HG03571 (cell line): Measurements from ENCODE around the gene PRDM16.

Source experiments
- ATAC-seq: cut with Tn5 transposase; IDR thresholded peaks from one replicate; pipeline ENCODE4 v1.9.1; 2021; ENCODE audit not compliant: unreplicated experiment

PRDM16 gene

DNA sequence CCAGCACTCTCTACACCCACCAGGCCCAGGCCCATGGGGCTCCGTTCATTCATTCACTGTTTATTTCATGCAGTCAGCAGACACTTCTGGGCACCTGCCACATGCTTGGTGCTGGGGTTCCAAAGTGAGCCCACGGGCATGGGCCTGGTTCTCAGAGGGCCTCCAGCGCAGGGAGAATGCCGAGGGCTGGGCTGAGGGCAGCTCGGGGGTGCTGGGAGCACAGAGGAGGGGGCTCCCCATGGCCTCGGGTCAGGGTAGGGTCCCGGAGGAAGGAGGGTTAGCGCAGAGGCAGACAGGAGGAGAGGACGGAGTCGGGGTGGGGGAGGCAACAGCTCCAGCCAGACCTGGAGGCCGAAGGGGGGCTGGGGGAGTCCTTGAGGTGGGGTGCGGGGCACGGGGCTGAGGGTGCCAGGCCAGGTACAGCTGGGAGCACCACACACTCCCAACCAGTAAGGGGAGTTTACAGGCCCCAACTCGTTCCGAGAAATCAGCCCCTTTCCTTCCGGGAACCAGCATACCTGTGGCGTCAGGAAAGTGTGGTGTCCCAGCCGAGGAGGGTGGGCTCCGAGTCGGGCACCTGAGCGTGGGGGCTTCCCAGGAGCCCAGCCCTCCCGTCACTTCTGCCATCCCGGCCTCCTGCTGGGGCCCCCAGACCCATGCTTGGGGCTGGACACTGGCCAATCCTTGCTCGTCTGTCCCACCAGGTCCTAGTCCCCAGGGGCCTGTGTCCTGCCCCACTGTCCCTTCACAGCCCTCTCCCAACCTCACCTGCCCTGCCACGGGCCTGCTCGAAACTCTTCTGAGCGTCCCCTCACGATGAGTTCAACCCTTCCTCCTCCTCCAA is 396.3 kb downstream of the PRDM16 start:
- no peak for ATAC-seq

DNA sequence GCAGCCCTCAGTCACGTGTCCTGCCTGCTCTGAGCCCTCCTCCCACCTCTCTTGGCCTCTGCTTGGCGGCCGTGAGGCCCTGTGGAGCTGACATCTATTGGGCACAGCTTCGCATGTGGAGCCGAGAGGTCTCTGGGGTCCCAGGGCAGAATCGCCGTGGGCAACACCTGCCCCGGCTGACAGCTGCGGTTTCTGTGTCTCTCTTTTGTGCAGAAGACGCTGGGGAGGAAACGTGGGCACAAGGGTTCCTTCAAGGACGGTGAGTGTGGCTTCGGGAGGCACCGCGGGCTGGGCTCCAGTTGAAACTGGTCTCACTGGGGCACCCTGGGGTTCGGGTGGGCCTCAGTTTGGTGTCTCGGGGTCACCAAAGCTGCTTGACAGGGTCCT is 396.9 kb downstream of the PRDM16 start:
- no peak for ATAC-seq

- ATAC-seq, result no peak
Measured at GRCh38 chr1:3466366-3467075, 397.5 kb downstream of the PRDM16 start.

DNA sequence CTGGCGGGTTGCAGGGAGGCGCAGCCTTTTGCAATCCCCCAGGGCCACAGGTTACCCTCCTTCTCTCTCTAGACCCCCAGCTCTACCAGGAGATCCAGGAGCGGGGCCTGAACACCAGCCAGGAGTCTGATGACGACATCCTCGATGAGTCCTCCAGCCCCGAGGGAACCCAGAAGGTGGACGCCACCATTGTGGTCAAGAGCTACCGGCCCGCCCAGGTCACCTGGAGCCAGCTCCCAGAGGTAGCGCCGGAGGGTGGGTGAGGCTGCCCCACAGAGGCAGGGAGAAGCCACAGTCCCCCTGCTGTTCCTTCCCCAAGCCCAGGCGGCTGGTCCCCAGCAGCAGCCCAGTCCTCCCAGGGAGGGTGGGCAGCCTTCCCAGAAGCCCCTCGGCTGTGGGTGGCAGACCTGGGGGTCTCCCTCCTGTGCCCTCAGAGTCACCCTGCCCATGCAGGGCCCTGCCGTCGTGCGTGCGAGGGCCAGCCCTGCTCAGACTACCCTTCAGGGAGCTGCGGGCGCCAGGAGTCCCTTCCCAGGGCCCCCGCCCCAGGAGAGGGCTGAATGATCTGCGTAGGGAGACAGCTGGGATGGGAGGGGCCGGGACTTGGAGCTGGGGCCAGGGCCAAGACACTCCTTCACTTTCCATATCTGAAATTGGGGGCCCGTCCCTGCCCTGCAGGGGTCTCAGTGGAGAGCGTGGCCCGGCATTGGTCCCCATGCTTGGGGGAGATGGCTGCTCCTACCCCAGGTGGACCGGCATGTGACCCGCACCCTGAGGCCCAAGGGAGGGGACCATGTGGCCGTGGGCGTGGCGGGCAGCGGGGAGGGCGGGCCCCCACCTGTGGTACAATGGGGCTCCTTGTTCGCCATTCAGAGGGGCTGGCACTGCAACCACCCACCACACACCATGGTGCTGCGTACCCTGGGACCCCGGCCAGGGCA is 398.4 kb downstream of the PRDM16 start:
- ATAC-seq, result no peak

- no peak for ATAC-seq
Measured at GRCh38 chr1:3468236-3469103, 399.5 kb downstream of the PRDM16 start.

GRCh38 chr1:3469104-3469848 is 400.3 kb downstream of the PRDM16 start:
- no peak for ATAC-seq

DNA sequence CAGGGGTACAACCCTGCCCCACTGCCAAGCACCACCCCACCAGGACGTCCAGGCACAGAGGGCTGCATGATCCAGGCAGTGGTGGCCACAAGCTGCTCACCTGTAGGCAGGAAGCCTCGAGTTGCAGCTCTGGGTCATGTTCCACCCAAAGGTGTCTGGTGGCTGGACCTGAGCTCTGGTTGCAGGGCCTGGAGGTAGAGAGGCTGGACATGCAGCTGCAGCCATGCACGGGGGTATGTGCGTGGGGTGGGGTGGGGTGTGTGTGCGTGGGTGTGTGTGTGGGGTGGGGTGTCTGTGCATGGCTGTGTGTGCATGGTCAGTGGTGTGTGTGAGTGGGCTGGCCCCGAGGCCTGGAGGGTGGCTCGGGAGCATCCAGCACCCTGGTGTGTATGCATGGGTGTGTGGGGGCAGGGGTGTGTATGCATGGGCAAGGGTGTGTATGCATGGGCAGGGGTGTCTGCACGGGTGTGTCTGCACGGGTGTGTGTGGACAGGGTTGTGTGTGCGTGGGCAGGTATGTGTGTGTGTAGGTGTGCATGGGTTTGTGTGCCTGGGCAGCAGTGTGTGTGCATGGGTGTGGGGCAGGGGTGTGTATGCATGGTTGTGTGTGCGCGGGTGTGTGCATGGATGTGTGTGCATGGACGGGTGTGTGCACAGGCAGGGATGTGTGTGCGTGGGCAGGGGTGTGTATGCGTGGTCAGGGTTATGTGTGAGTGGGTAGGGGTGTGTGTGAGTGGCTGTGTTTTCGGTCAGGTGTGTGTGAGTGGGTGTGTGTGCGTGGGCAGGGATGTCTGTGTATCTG is 401.0 kb downstream of the PRDM16 start:
- ATAC-seq, result no peak

DNA sequence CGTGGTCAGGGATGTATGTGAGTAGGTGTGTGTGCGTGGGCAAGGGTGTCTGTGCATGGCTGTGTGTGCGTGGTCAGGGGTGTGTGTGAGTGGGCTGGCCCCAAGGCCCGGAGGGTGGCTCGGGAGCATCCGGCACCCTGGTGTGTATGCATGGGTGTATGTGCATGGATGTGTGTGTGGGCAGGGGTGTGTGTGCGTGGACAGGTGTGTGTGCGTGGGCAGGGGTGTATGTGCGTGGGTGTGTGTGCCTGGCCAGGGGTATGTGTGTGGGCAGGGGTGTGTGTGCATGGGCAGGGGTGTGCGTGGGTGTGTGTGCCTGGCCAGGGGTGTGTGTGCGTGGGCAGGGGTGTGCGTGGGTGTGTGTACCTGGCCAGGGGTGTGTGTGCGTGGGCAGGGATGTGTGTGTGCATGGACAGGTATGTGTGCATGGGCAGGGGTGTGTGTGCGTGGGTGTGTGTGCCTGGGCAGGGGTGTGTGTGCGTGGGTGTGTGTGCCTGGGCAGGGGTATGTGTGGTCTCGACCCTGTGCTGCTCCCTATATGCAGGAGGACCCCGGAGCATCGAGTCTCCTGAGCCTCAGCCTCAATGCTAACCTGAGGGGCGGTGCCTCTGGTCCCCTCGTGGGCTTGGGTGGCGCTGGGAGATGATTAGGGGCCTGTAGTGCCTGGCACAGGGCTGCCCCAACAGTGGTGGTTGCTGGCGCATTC is 401.8 kb downstream of the PRDM16 start:
- no peak for ATAC-seq

DNA sequence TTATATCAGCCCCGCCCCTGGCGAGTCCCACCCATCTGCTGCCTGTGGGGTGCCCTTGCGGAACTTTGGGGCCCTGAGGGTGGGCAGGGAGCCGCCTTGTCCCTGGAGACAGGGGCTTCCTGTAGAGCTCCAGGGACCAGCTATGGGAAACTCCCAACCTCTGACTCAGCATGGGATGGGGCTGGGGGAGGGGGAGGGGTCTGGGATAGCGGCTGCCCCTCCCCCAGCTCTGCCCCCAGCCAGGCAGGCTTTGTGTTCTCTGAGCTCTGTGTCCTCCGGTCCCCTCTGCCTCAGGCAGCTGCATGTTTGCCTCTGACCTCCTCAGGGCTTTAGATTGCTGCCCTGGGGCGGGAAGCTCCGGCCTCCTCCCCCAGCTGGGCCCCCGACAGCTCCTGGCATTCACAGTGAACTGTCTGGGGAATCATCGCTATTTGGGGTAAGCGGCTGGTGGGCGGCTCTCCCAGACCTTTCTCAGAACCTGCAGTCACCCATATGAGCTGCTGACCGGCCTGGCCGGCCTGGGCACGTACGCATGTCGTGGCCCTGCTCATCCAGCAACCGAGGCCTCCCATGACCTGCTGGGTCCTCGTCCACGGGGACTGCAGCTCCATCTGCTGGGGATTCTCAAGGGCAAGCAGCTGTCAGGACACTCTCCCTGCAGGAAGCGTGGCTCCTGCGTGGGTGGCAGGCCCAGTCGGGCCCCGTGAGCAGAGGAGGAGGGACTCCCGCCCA is 402.5 kb downstream of the PRDM16 start:
- ATAC-seq, result no peak

DNA sequence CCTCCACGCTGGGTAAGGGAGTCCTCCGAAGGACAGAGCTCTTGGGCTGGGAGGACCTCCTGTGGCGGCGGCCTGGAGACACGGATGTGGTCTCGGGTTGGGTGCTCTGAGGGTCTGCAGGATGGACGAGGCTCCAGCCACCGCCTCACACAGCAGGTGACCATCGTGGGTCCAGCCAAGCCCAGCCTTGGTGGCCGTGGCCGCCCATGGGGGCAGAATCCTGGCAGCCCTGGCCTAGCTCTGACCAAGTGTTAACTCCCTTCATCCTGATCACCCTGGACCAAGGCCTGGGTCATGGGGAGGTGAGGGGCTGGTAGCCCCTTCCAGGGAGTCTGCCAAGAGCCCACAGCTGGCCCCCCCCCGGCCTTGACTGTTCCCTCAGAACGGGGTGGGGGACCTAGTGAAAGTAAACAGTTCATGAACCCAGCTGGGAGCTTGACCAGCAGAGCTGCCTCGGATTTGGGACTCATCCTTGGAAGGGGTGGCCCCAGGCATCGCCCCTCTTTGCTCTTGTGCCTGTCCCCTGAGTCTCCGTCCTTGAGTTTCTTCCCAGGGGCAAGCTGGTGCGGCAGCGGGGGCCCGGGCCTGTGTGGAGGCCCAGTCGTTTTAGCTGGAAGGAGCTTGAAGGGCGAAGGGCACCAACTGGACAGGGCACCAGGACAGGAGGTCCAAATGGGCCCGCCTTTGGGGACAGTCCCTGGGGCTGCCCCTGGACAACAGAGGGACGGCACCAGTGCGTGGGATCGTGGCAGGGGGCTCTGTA is 403.3 kb downstream of the PRDM16 start:
- no peak for ATAC-seq

DNA sequence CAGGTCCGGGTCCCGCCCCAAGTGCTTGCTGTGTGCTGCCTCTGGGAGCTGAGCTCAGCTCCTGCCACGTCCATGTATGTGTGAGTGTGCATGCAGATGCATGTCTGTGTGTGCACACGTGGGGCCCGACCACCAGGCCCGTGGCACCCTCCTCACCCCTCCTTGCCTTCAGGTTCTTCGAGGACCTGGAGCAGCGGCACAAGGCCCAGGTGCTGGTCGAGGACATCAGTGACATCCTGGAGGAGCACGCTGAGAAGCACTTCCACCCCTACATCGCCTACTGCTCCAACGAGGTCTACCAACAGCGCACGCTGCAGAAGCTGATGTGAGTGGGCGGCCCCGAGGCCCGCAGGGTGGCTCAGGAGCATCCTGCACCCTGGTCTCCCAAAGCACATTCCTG is 403.9 kb downstream of the PRDM16 start:
- ATAC-seq, result no peak

GRCh38 chr1:3473381-3473844 is 404.4 kb downstream of the PRDM16 start:
- no peak for ATAC-seq

- no peak for ATAC-seq
Measured at GRCh38 chr1:3474016-3474415, 405.0 kb downstream of the PRDM16 start.

DNA sequence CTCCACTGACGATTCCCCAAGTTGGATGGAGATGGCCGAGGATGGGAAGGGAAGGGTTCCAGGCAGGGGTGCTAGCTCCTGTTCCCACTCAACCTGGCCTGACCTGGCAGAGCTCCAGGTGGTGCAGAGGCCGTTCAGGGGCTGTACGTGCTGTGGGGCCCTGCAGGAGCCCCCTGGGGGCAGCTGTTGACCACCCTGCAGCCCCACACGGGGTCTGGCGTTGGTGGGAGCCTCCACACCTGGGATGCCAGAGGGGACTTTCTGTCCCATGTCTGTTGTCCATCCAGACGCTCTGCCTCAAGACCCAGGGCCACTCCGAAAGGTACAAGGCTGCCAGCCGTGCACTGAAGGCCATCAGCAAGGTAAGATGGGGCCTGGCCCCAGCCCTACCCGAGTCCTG is 405.4 kb downstream of the PRDM16 start:
- no peak for ATAC-seq

DNA sequence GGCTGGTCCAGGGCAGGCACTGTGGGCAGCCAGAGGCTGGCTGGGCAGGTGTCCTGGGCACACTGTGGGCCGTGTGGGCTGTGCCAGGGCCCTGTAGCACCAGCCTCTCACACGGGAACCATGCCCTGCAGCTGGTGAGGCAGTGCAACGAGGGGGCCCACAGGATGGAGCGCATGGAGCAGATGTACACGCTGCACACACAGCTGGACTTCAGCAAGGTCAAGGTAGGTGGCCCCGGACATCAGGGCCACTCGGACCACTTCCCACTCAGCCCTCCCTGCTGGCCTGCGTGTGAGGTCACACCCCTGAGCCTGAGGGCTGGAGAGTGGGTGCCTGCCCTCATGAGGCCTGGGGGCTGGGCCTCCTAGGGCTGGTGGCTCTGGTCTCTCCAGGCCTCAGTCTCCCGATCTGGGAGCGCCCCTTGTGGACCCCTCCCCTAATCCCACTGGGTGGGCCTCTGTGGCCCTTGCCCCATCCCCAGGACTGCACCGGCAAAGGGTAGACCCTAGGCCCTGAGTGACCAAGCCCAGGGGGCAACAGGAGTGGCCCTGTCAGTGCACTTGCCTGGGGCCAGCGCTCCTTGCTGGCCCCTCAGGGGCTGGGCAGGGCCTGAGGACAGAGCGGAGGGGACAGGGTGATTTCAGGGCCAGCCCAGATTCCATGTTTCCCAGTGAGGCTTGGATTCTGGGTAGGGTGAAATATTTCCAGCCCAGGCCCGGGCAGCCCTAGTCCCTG is 407.0 kb downstream of the PRDM16 start:
- no peak for ATAC-seq

DNA sequence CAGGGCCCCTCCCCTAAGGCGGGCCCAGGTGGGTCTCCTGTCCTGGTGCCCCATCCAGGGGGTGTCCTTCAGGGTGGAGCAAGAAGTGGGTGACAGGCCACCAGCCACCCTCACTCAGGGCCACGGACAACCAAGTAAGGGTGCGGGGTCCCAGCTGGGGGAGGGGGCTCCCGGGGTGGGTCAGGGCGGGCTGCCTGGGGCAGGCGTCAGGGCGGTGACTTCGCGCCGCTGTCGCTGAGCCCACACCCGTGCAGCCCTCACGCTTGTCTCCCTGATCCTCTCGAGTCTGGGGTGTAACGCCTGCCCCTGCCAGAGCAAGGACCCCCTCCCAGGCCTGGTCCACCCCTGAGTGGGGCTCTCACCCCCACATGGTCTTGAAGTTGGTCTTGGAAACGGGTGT is 407.7 kb downstream of the PRDM16 start:
- no peak for ATAC-seq
